Endothelial cell of umbilical vein (primary cell): ENCODE measurements around the gene SLMAP.

ENCODE experiments used
- EZH2 ChIP-seq: IDR thresholded peaks from 2 replicates; pipeline ENCODE4 v1.6.1; 2012; ENCODE audit warnings: borderline replicate concordance, low read depth, mild to moderate bottlenecking, moderate library complexity, low read length, inconsistent platforms; ENCODE audit not compliant: severe bottlenecking
- FOS ChIP-seq: IDR thresholded peaks from 2 replicates; pipeline ENCODE4 v1.6.1; 2011; ENCODE audit warnings: mild to moderate bottlenecking, low read length, moderate library complexity, borderline replicate concordance; ENCODE audit not compliant: insufficient read depth
- GATA2 ChIP-seq: IDR thresholded peaks from 2 replicates; pipeline ENCODE4 v1.7.0; 2011; ENCODE audit warnings: low read depth, mild to moderate bottlenecking, moderate library complexity, mixed read lengths, low read length; ENCODE audit not compliant: insufficient read length, insufficient read depth
- JUN ChIP-seq: IDR thresholded peaks from 2 replicates; pipeline ENCODE4 v1.6.1; 2011; ENCODE audit warnings: borderline replicate concordance, low read depth; ENCODE audit not compliant: insufficient read length, insufficient read depth
- POLR2A ChIP-seq: IDR thresholded peaks from 2 replicates; pipeline ENCODE4 v1.6.1; 2012; ENCODE audit warnings: low read depth, mild to moderate bottlenecking, control low read depth, low read length
- POLR2AphosphoS5 ChIP-seq: IDR thresholded peaks from 2 replicates; pipeline ENCODE4 v1.6.1; 2012; ENCODE audit warnings: low read depth, mild to moderate bottlenecking, control low read depth, low read length, moderate library complexity; ENCODE audit not compliant: insufficient read depth
- TF ChIP-seq, protein P1 (sequence below), 2 donors: IDR thresholded peaks; 1 replicate in 1 of 2; 2 replicates in 1 of 2; pipeline ENCODE4 v1.5.1; 2011; ENCODE audit warnings: low read length in 2 of 2, mild to moderate bottlenecking in 2 of 2, moderate library complexity in 2 of 2, control low read depth in 1 of 2, inconsistent platforms in 1 of 2, low read depth in 1 of 2; ENCODE audit not compliant: insufficient read depth in 1 of 2; ENCODE audit errors: extremely low read depth in 1 of 2
- TF ChIP-seq, protein P2 (sequence below): IDR thresholded peaks from 2 replicates; pipeline ENCODE4 v1.6.1; 2011; ENCODE audit not compliant: insufficient read depth, insufficient read length

DNA sequence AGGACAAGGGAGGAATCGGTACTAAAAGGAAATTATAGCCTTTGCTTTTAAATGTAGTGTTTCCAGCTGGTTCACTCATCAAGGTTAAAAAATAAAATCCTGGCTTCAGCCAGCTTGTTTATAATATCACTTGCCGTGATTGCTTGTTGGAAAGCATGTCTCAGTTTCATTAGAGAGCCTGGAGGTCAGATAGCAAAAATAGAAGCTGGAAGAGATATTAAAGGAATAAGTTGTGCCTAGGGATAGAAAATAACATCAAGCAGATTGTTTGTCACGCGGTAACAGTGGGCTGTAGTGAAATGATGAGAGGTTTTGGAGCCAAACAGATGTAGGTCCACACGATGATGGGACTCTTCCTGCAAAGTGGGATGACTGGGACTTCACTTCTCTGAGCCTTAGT, 17.7 kb upstream of the SLMAP start:
- TF ChIP-seq, protein P1, sequence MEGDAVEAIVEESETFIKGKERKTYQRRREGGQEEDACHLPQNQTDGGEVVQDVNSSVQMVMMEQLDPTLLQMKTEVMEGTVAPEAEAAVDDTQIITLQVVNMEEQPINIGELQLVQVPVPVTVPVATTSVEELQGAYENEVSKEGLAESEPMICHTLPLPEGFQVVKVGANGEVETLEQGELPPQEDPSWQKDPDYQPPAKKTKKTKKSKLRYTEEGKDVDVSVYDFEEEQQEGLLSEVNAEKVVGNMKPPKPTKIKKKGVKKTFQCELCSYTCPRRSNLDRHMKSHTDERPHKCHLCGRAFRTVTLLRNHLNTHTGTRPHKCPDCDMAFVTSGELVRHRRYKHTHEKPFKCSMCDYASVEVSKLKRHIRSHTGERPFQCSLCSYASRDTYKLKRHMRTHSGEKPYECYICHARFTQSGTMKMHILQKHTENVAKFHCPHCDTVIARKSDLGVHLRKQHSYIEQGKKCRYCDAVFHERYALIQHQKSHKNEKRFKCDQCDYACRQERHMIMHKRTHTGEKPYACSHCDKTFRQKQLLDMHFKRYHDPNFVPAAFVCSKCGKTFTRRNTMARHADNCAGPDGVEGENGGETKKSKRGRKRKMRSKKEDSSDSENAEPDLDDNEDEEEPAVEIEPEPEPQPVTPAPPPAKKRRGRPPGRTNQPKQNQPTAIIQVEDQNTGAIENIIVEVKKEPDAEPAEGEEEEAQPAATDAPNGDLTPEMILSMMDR (IDR thresholded peaks at IDR 0.05; ENCODE audit: extremely low read depth in 1 of 2, insufficient read depth in 1 of 2, low read depth in 1 of 2, low read length in 2 of 2), result no peak
- no peak for TF ChIP-seq FOS
- TF ChIP-seq, protein P2, sequence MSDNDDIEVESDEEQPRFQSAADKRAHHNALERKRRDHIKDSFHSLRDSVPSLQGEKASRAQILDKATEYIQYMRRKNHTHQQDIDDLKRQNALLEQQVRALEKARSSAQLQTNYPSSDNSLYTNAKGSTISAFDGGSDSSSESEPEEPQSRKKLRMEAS, result no peak
- no peak for TF ChIP-seq EZH2
- TF ChIP-seq POLR2AphosphoS5, result no peak
- no peak for TF ChIP-seq POLR2A
- no peak for TF ChIP-seq JUN
- no peak for TF ChIP-seq GATA2
